ENCODE measurements around the gene CABCOCO1. TPM values are rescaled to one million over a fixed set of nuclear protein-coding genes. Genes with fewer than 3 reads are reported as not detected.

The CABCOCO1 gene
- total and polyA plus RNA-seq, 2 of the 13 experiments (the other 11 are each of a cell fraction or from before 2014, with no cell fraction given), result not detected

- H3K27ac ChIP-seq (ENCODE audit: extremely low read length, insufficient read depth, low read length), result no peak overlapping the region
- no peak for FAIRE-seq
- intact Hi-C loops (cut with micrococcal nuclease; ENCODE audit: unreplicated experiment), result no loop called here
Observed at GRCh38 chr10:61623161-61623560, 39.6 kb upstream of the CABCOCO1 start.

GRCh38 chr10:61626209-61626608 is 36.5 kb upstream of the CABCOCO1 start:
- no peaks in the 10 kb centered on the region for H3K9me3 ChIP-seq (ENCODE audit: low read length)
- FAIRE-seq, result no peak

More at GRCh38 chr10:61623161-61623560, 39.6 kb upstream of the CABCOCO1 start:
- Histone ChIP-seq H3K36me3 (replicated peaks in 1 of 2; ENCODE audit: control insufficient read depth in 1 of 2, insufficient read depth in 2 of 2, low read length in 2 of 2) (no peaks in the 10 kb centered on the region), H3K27me3 (ENCODE audit: control insufficient read depth in 1 of 2, insufficient read depth in 2 of 2, low read length in 2 of 2) (no peaks in the 10 kb centered on the region; a peak in 1 of 5 replicates), H3K4me2 (ENCODE audit: low read depth, low read length) (no peak overlapping the region), H3K4me3 (replicated peaks in 1 of 3; ENCODE audit: insufficient read depth in 1 of 3, low read depth in 2 of 3, low read length in 3 of 3) (no peak overlapping the region), H3K79me2 (ENCODE audit: insufficient read depth, low read length) (no peaks in the 10 kb centered on the region), H3K9me3 (ENCODE audit: low read length) (no peaks in the 10 kb centered on the region), H3K4me1 (ENCODE audit: insufficient read depth, low read length) (no peaks in the 10 kb centered on the region), H2AFZ (ENCODE audit: low read length) (no peak overlapping the region), H4K20me1 (ENCODE audit: insufficient read depth, low read length) (no peaks in the 10 kb centered on the region), H3K9ac (ENCODE audit: insufficient read depth, low read depth, low read length) (no peak overlapping the region)
- BruUV-seq (replicated peaks), result no TSS peak
- WGBS (ENCODE audit: low lambda C conversion rate), result 3% methylated on average over 4 of the region's 4 CpGs
- in situ Hi-C loops (cut with HindIII; ENCODE audit: extremely low pct_ligation_motif_present, low pct_unique_long_range_greater_than_20kb), result loop anchor here (25.0 kb wide), 1 partner anchor 811 kb away; no protein-coding TSS in a partner anchor
- TF ChIP-seq MAF1 (CRISPR knock-in tag; IDR thresholded peaks at IDR 0.05; ENCODE audit: borderline replicate concordance), result no peak
- no peak for TF ChIP-seq GATAD1 (CRISPR knock-in tag; IDR thresholded peaks at IDR 0.05)
- TF ChIP-seq ZNF841 (CRISPR knock-in tag; IDR thresholded peaks at IDR 0.05; ENCODE audit: borderline replicate concordance), result no peak
- TF ChIP-seq ZNF563 (CRISPR knock-in tag; IDR thresholded peaks at IDR 0.05), result no peak
- no peak for TF ChIP-seq ATAD3A (CRISPR knock-in tag; IDR thresholded peaks at IDR 0.05)
- TF ChIP-seq SMAD9 (CRISPR knock-in tag; IDR thresholded peaks at IDR 0.05), result no peak
- TF ChIP-seq TFDP1 (CRISPR knock-in tag; IDR thresholded peaks at IDR 0.05; ENCODE audit: borderline replicate concordance), result no peak
- TF ChIP-seq ZSCAN21 (CRISPR knock-in tag; IDR thresholded peaks at IDR 0.05; ENCODE audit: borderline replicate concordance), result no peak
- no peak for TF ChIP-seq ZNF766 (CRISPR knock-in tag; IDR thresholded peaks at IDR 0.05; ENCODE audit: borderline replicate concordance)
- no peak for TF ChIP-seq DMAP1 (CRISPR knock-in tag; IDR thresholded peaks at IDR 0.05)
- POLR2A ChIA-PET, result no interaction called here
- no peak for DNase-seq (ENCODE audit: low spot score)
- ATAC-seq, result no peak
- CTCF ChIA-PET (ENCODE audit: low intra/inter-chr PET ratio, low total read pairs), result no interaction called here

More at GRCh38 chr10:61626209-61626608, 36.5 kb upstream of the CABCOCO1 start:
- POLR2A ChIA-PET, result no interaction called here
- TF ChIP-seq ARID2 (CRISPR knock-in tag; IDR thresholded peaks at IDR 0.05; ENCODE audit: borderline replicate concordance) (no peak), ZBTB38 (CRISPR knock-in tag; IDR thresholded peaks at IDR 0.05) (no peak), RBFOX2 (IDR thresholded peaks at IDR 0.05; ENCODE audit: low read depth, low read length) (no peak), ZNF317 (CRISPR knock-in tag; IDR thresholded peaks at IDR 0.05) (no peak), FUBP1 (CRISPR knock-in tag; IDR thresholded peaks at IDR 0.05; ENCODE audit: borderline replicate concordance) (no peak), GATA4 (IDR thresholded peaks at IDR 0.05; ENCODE audit: borderline replicate concordance, low read depth) (no peak), MAFF (IDR thresholded peaks at IDR 0.05; ENCODE audit: low read depth, low read length) (peak; percentile 87), MAFK (conservative IDR thresholded peaks at IDR 0.05 in 1 of 2, IDR thresholded peaks at IDR 0.05 in 1 of 2; ENCODE audit: low read length in 2 of 2) (peak; percentile 83 to 87)
- Histone ChIP-seq H3K36me3 (replicated peaks in 1 of 2; ENCODE audit: control insufficient read depth in 1 of 2, insufficient read depth in 2 of 2, low read length in 2 of 2) (no peaks in the 10 kb centered on the region), H4K20me1 (ENCODE audit: insufficient read depth, low read length) (no peaks in the 10 kb centered on the region), H3K27me3 (ENCODE audit: control insufficient read depth in 1 of 2, insufficient read depth in 2 of 2, low read length in 2 of 2) (no peaks in the 10 kb centered on the region; a peak in 1 of 5 replicates), H3K4me3 (replicated peaks in 1 of 3; ENCODE audit: insufficient read depth in 1 of 3, low read depth in 2 of 3, low read length in 3 of 3) (no peak overlapping the region), H3K4me2 (ENCODE audit: low read depth, low read length) (no peak overlapping the region), H3K9ac (ENCODE audit: insufficient read depth, low read depth, low read length) (no peak overlapping the region), H2AFZ (ENCODE audit: low read length) (no peak overlapping the region), H3K27ac (ENCODE audit: extremely low read length, insufficient read depth, low read length) (no peak overlapping the region), H3K79me2 (ENCODE audit: insufficient read depth, low read length) (no peaks in the 10 kb centered on the region), H3K4me1 (ENCODE audit: insufficient read depth, low read length) (no peaks in the 10 kb centered on the region)
- intact Hi-C loops (cut with micrococcal nuclease; ENCODE audit: unreplicated experiment) (no loop called here), in situ Hi-C loops (cut with HindIII; ENCODE audit: extremely low pct_ligation_motif_present, low pct_unique_long_range_greater_than_20kb) (no loop called here)
- 23% methylated on average over 2 of the region's 2 CpGs for WGBS (ENCODE audit: low lambda C conversion rate)
- CTCF ChIA-PET (ENCODE audit: low intra/inter-chr PET ratio, low total read pairs), result no interaction called here
- ATAC-seq, result no peak
- no peak for DNase-seq (ENCODE audit: low spot score)
- BruUV-seq (replicated peaks), result no TSS peak

All from HepG2 (cell line).